H1 (cell line): ENCODE data around the gene PLEKHA1. TPM values are rescaled to one million over a fixed set of nuclear protein-coding genes. Genes with fewer than 3 reads are reported as not detected.

Experiments used
- CTCF ChIA-PET: fragments of 300-600 bp; sonication (Branson Sonifier 250); formaldehyde crosslinking; loops from one replicate; lab custom pipeline; 2021; ENCODE audit not compliant: partially characterized antibody; lab: Charles Lee
- POLR2A ChIA-PET: fragments of 300-600 bp; sonication (Branson Sonifier 250); formaldehyde crosslinking; loops from one replicate; lab custom pipeline; 2021; ENCODE audit warnings: inconsistent platforms; ENCODE audit not compliant: partially characterized antibody; lab: Charles Lee
- DNase-seq, 2 experiments: peaks; one replicate each; pipeline versions ENCODE4 v3.0.0 to v3.0.0-alpha.2; 2010 to 2022; ENCODE audit warnings: low spot score in 2 of 2, low read depth in 1 of 2, mixed read lengths in 1 of 2
- FAIRE-seq: peaks from 2 replicates; lab custom pipeline; 2011; peaks lifted over from hg19 to GRCh38; lab: Jason Lieb, UNC
- H2AFZ ChIP-seq: 2 replicates; pipeline ENCODE4 v1.8.1; 2012; ENCODE audit warnings: low read length, inconsistent platforms
- H2AK5ac ChIP-seq: 2 replicates; pipeline ENCODE4 v1.6.1; 2013; ENCODE audit warnings: low read depth, low read length
- H2BK120ac ChIP-seq: replicated peaks from 2 replicates; pipeline ENCODE3; 2013; ENCODE audit warnings: low read depth, low read length, inconsistent platforms
- H2BK12ac ChIP-seq: 2 replicates; pipeline ENCODE4 v1.6.1; 2013; ENCODE audit warnings: low read depth, low read length
- H2BK15ac ChIP-seq: 2 replicates; pipeline ENCODE4 v1.6.1; 2013; ENCODE audit warnings: low read length
- H2BK20ac ChIP-seq: 2 replicates; pipeline ENCODE4 v1.6.1; 2013; ENCODE audit warnings: low read length
- H2BK5ac ChIP-seq: 2 replicates; pipeline ENCODE4 v1.6.1; 2013; ENCODE audit warnings: low read depth, low read length
- H3K14ac ChIP-seq: 2 replicates; pipeline ENCODE4 v1.6.1; 2013; ENCODE audit warnings: inconsistent platforms; ENCODE audit not compliant: insufficient read length
- H3K18ac ChIP-seq: 2 replicates; pipeline ENCODE4 v1.6.1; 2013; ENCODE audit warnings: low read length; ENCODE audit errors: extremely low read depth
- H3K23ac ChIP-seq: 2 replicates; pipeline ENCODE4 v1.6.1; 2013; ENCODE audit warnings: inconsistent platforms; ENCODE audit not compliant: insufficient read length
- H3K23me2 ChIP-seq: 2 replicates; pipeline ENCODE4 v1.6.1; 2013; ENCODE audit warnings: low read depth, low read length
- H3K27ac ChIP-seq: 2 replicates; pipeline ENCODE4 v1.6.1; 2011; ENCODE audit warnings: low read depth, low read length, inconsistent platforms
- H3K27me3 ChIP-seq, 4 experiments: replicated peaks in 1 of 4; 1 replicate in 1 of 4; 2 replicates in 3 of 4; pipeline versions ENCODE4 v1.6.1 to v1.8.1; 2011 to 2013; ENCODE audit warnings: low read length in 3 of 4, mild to moderate bottlenecking in 3 of 4, inconsistent platforms in 2 of 4, mixed read lengths in 2 of 4, moderate library complexity in 1 of 4; ENCODE audit not compliant: control insufficient read depth in 3 of 4, insufficient read depth in 3 of 4; ENCODE audit errors: extremely low read depth in 1 of 4
- H3K36me3 ChIP-seq, 4 experiments: 2 replicates each; pipeline versions ENCODE4 v1.6.1 to v1.8.1; 2011 to 2013; ENCODE audit warnings: mild to moderate bottlenecking in 4 of 4, low read length in 3 of 4, moderate library complexity in 2 of 4, control low read depth in 1 of 4, inconsistent platforms in 1 of 4; ENCODE audit not compliant: insufficient read depth in 4 of 4, control insufficient read depth in 2 of 4
- H3K4ac ChIP-seq: replicated peaks from 2 replicates; pipeline ENCODE3; 2013; ENCODE audit warnings: low read length, low read depth, mixed read lengths, inconsistent platforms; ENCODE audit not compliant: insufficient read length
- H3K4me1 ChIP-seq, 4 experiments: replicated peaks in 1 of 4; 1 replicate in 1 of 4; 2 replicates in 3 of 4; pipeline versions ENCODE4 v1.6.1 to v1.8.1; 2011 to 2013; ENCODE audit warnings: low read length in 3 of 4, inconsistent platforms in 2 of 4, mixed read lengths in 1 of 4; ENCODE audit not compliant: insufficient read depth in 4 of 4, control insufficient read depth in 3 of 4
- H3K4me2 ChIP-seq, 2 experiments: 2 replicates each; pipeline versions ENCODE4 v1.6.1 to v1.8.1; 2011 to 2013; ENCODE audit warnings: low read depth in 2 of 2, low read length in 2 of 2, control low read depth in 1 of 2, inconsistent platforms in 1 of 2, mild to moderate bottlenecking in 1 of 2; ENCODE audit not compliant: insufficient read depth in 1 of 2
- H3K4me3 ChIP-seq, 4 experiments: fragments of 200-600, 300-600 bp in 1 of 4; sonication (generic), shearing (Covaris generic), sonication (Bioruptor Twin) in 1 of 4; 2 replicates each; pipeline versions ENCODE4 v1.5.1 to v1.8.1; 2011 to 2016; ENCODE audit warnings: low read length in 4 of 4, low read depth in 3 of 4, control low read depth in 2 of 4, inconsistent platforms in 2 of 4, mild to moderate bottlenecking in 2 of 4, mixed read lengths in 1 of 4, moderate library complexity in 1 of 4; ENCODE audit not compliant: insufficient read depth in 2 of 4; ENCODE audit errors: extremely low read depth in 1 of 4
- H3K56ac ChIP-seq: replicated peaks from 2 replicates; pipeline ENCODE3; 2013; ENCODE audit warnings: low read depth, mild to moderate bottlenecking, mixed read lengths, low read length, inconsistent platforms; ENCODE audit not compliant: insufficient read length
- H3K79me1 ChIP-seq: 2 replicates; pipeline ENCODE4 v1.6.1; 2013; ENCODE audit warnings: low read depth, low read length, control low read depth
- H3K79me2 ChIP-seq, 2 experiments: 2 replicates each; pipeline versions ENCODE4 v1.6.1 to v1.8.1; 2012 to 2013; ENCODE audit warnings: low read length in 2 of 2, mild to moderate bottlenecking in 2 of 2, inconsistent platforms in 1 of 2; ENCODE audit not compliant: insufficient read depth in 2 of 2, control insufficient read depth in 1 of 2
- H3K9ac ChIP-seq, 4 experiments: replicated peaks in 1 of 4; 1 replicate in 1 of 4; 2 replicates in 3 of 4; pipeline versions ENCODE4 v1.6.1 to v1.8.1; 2011 to 2013; ENCODE audit warnings: low read depth in 3 of 4, low read length in 3 of 4, control low read depth in 2 of 4, mild to moderate bottlenecking in 2 of 4, moderate library complexity in 2 of 4, inconsistent platforms in 1 of 4; ENCODE audit errors: extremely low read depth in 1 of 4
- H3K9me3 ChIP-seq, 2 experiments: 2 replicates each; pipeline versions ENCODE4 v1.6.1 to v1.8.1; 2012 to 2013; ENCODE audit warnings: mild to moderate bottlenecking in 2 of 2, moderate library complexity in 2 of 2, control low read depth in 1 of 2, inconsistent platforms in 1 of 2, low read depth in 1 of 2, low read length in 1 of 2, mixed read lengths in 1 of 2; ENCODE audit not compliant: insufficient read depth in 2 of 2
- H4K20me1 ChIP-seq, 2 experiments: replicated peaks in 1 of 2; 2 replicates each; pipeline versions ENCODE3 to v1.8.1; 2011 to 2013; ENCODE audit warnings: inconsistent platforms in 2 of 2, low read length in 2 of 2, mild to moderate bottlenecking in 1 of 2; ENCODE audit not compliant: insufficient read depth in 2 of 2, control insufficient read depth in 1 of 2
- H4K5ac ChIP-seq: 2 replicates; pipeline ENCODE4 v1.6.1; 2013; ENCODE audit warnings: low read length, low read depth, mixed read lengths, inconsistent platforms; ENCODE audit not compliant: insufficient read length
- H4K8ac ChIP-seq: 2 replicates; pipeline ENCODE4 v1.8.0; 2013; ENCODE audit warnings: mild to moderate bottlenecking, moderate library complexity, low read length, inconsistent platforms; ENCODE audit not compliant: insufficient read depth; ENCODE audit errors: extremely low read depth
- H4K91ac ChIP-seq: replicated peaks from 2 replicates; pipeline ENCODE3; 2013; ENCODE audit warnings: low read length, mixed read lengths, inconsistent platforms; ENCODE audit not compliant: insufficient read length
- CBX8 ChIP-seq: fragments of 300-800, 300-1000 bp; sonication (generic); IDR thresholded peaks from 2 replicates; pipeline ENCODE4 v1.7.1; 2016; ENCODE audit warnings: low read depth, low read length, borderline replicate concordance
- EGR1 ChIP-seq: IDR thresholded peaks from 2 replicates; pipeline ENCODE4 v1.6.1; 2011; ENCODE audit warnings: low read depth, low read length, borderline replicate concordance
- EZH2 ChIP-seq: fragments of 200-600 bp; sonication (generic); IDR thresholded peaks from 2 replicates; pipeline ENCODE4 v1.7.1; 2012; ENCODE audit warnings: low read depth, mild to moderate bottlenecking, moderate library complexity, low read length, inconsistent platforms; ENCODE audit not compliant: severe bottlenecking
- TEAD4 ChIP-seq: IDR thresholded peaks from 2 replicates; pipeline ENCODE4 v1.6.1; 2012; ENCODE audit warnings: low read depth, low read length, inconsistent platforms, mixed read lengths
- WGBS, 2 experiments: shearing (Covaris generic) in 1 of 2; methylation state at CpG; one replicate each; pipeline versions ENCODE4 v1.1.6 to v1.1.7; 2013 to 2015; ENCODE audit warnings: low lambda C conversion rate in 2 of 2, mixed read lengths in 2 of 2, inconsistent platforms in 1 of 2, low coverage in 1 of 2, missing lambda C conversion rate in 1 of 2; ENCODE audit not compliant: insufficient replicate concordance in 2 of 2, insufficient coverage in 1 of 2, insufficient read length in 1 of 2; ENCODE audit errors: extremely low coverage in 1 of 2, missing lambda C conversion rate in 1 of 2; 5-methylcytosine and 5-hydroxymethylcytosine counted together
- polyA plus RNA-seq, 7 experiments: library from polyadenylated mRNA; depleted of rRNA in 3 of 7; stranded (reverse) in 5 of 7; unstranded in 2 of 7; fragments of >200 nt in 5 of 7; fragments of 200-250 nt in 2 of 7; gene quantifications; 1 replicate in 5 of 7; 2 replicates in 1 of 7; 4 replicates in 1 of 7; pipeline versions ENCODE4 v1.2.1 to v1.2.3, GENCODE V29; 2011 to 2013; ENCODE audit warnings: missing spikeins in 2 of 7, mixed read lengths in 2 of 7
- total RNA-seq: library from RNA; stranded (reverse); fragmentation: NEBNext Ultra II Directional; extraction: Animal tissue kit (Norgen Biotek cat#: 25700); gene quantifications from 2 replicates; pipeline ENCODE4 v1.2.1, GENCODE V29; 2021
- TF ChIP-seq, protein P1 (sequence below): IDR thresholded peaks from 2 replicates; pipeline ENCODE4 v1.6.1; 2011; ENCODE audit warnings: low read depth, mild to moderate bottlenecking, low read length; ENCODE audit not compliant: insufficient read depth

The PLEKHA1 gene
- total and polyA plus RNA-seq, 2 of the 8 experiments (the other 6 are each of a cell fraction or from before 2014, with no cell fraction given), result 15.6 to 39.7 TPM

- Histone ChIP-seq H3K27me3 (no peaks in the 10 kb centered on the region), H3K56ac (no peak overlapping the region), H3K23ac (no peak overlapping the region), H3K79me1 (no peaks in the 10 kb centered on the region), H3K9ac (no peak overlapping the region), H3K36me3 (no peaks in the 10 kb centered on the region), H2BK5ac (no peak overlapping the region), H4K20me1 (no peaks in the 10 kb centered on the region), H2BK120ac (no peak overlapping the region), H2BK15ac (no peak overlapping the region), H3K4ac (no peak overlapping the region), H4K8ac (no peak overlapping the region), H3K27ac (no peak overlapping the region), H3K79me2 (no peaks in the 10 kb centered on the region), H2BK20ac (no peak overlapping the region), H2BK12ac (no peak overlapping the region), H3K4me1 (peaks cover 0 to 2% (median 0%) of the 10 kb centered on the region in 4 experiments; a peak in 1 of 7 replicates), H4K5ac (no peak overlapping the region), H3K23me2 (no peaks in the 10 kb centered on the region; the same call in 1 of the 2 replicates), H4K91ac (no peak overlapping the region), H3K4me3 (no peak overlapping the region), H3K18ac (no peak overlapping the region), H3K4me2 (no peak overlapping the region), H2AK5ac (no peak overlapping the region), H3K9me3 (no peaks in the 10 kb centered on the region; a peak in 1 of 4 replicates), H3K14ac (no peak overlapping the region), H2AFZ (no peak overlapping the region)
- ChIA-PET CTCF (interaction anchor here (1.8 to 2.5 kb wide), 2 partner anchors 76 to 80 kb away, joined by 4 to 8 read pairs; no protein-coding TSS in a partner anchor), POLR2A (no interaction called here)
- TF ChIP-seq EZH2 (no peak), CBX8 (no peak), TEAD4 (no peak), EGR1 (no peak)
- TF ChIP-seq, protein P1, sequence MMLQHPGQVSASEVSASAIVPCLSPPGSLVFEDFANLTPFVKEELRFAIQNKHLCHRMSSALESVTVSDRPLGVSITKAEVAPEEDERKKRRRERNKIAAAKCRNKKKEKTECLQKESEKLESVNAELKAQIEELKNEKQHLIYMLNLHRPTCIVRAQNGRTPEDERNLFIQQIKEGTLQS, result no peak
- 92% methylated on average over 2 of the region's 2 CpGs; no CpG with 5 or more reads in 1 of the 2 experiments for WGBS, 2 experiments
- DNase-seq, result no peak
- no peak for FAIRE-seq
Observed at GRCh38 chr10:122359621-122360020, 14.9 kb upstream of the PLEKHA1 start.
